Astrocyte of the cerebellum (primary cell): ENCODE results near the gene PRPF8.

Source experiments
- DNase-seq: peaks from one replicate; pipeline ENCODE4 v3.0.0-alpha.2; 2011; ENCODE audit warnings: low read depth
- H3K4me3 ChIP-seq: 2 replicates; pipeline ENCODE4 v1.5.1; 2011; ENCODE audit warnings: mild to moderate bottlenecking, low read depth, low read length, moderate library complexity
- in situ Hi-C: cut with HindIII; loops from 2 replicates; pipeline ENCODE4 v1.10.0; 2017; ENCODE audit warnings: low sequenced_read_pairs
- TF ChIP-seq, protein P1 (sequence below): IDR thresholded peaks from 2 replicates; pipeline ENCODE4 v1.5.1; 2012; ENCODE audit warnings: low read length, low read depth, moderate library complexity, mild to moderate bottlenecking; ENCODE audit errors: missing control alignments

The PRPF8 gene

GRCh38 chr17:1716076-1716911 is 31.6 kb upstream of the PRPF8 start:
- in situ Hi-C loops, result loop anchor here (5.0 to 10.0 kb wide), 2 partner anchors 49 to 66 kb away; partner anchors contain the start of gene SERPINF1
- peak; percentile 100 for DNase-seq
- TF ChIP-seq, protein P1, sequence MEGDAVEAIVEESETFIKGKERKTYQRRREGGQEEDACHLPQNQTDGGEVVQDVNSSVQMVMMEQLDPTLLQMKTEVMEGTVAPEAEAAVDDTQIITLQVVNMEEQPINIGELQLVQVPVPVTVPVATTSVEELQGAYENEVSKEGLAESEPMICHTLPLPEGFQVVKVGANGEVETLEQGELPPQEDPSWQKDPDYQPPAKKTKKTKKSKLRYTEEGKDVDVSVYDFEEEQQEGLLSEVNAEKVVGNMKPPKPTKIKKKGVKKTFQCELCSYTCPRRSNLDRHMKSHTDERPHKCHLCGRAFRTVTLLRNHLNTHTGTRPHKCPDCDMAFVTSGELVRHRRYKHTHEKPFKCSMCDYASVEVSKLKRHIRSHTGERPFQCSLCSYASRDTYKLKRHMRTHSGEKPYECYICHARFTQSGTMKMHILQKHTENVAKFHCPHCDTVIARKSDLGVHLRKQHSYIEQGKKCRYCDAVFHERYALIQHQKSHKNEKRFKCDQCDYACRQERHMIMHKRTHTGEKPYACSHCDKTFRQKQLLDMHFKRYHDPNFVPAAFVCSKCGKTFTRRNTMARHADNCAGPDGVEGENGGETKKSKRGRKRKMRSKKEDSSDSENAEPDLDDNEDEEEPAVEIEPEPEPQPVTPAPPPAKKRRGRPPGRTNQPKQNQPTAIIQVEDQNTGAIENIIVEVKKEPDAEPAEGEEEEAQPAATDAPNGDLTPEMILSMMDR, result peak; percentile 6
- H3K4me3 ChIP-seq, result peak overlapping the region; percentile 84

DNA sequence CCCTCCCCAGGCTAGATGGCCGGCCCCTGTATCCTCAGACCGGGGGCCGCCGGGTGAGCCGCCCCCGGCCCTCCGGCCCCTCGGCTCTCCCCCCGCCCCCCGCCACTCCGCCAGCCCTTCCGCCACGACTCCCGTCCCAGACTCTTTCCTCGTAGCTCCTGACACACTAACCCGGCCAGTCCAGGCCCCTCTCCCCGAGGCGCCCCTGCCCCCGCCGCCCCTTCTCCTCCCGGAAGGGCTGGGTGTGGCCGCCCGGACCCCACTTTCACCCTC is 31.1 kb upstream of the PRPF8 start:
- in situ Hi-C loops, result loop anchor here (5.0 to 10.0 kb wide), 2 partner anchors 49 to 67 kb away; partner anchors contain the start of gene SERPINF1
- no peak for DNase-seq
- peak overlapping the region; percentile 84 for H3K4me3 ChIP-seq
- TF ChIP-seq, protein P1, result no peak

DNA sequence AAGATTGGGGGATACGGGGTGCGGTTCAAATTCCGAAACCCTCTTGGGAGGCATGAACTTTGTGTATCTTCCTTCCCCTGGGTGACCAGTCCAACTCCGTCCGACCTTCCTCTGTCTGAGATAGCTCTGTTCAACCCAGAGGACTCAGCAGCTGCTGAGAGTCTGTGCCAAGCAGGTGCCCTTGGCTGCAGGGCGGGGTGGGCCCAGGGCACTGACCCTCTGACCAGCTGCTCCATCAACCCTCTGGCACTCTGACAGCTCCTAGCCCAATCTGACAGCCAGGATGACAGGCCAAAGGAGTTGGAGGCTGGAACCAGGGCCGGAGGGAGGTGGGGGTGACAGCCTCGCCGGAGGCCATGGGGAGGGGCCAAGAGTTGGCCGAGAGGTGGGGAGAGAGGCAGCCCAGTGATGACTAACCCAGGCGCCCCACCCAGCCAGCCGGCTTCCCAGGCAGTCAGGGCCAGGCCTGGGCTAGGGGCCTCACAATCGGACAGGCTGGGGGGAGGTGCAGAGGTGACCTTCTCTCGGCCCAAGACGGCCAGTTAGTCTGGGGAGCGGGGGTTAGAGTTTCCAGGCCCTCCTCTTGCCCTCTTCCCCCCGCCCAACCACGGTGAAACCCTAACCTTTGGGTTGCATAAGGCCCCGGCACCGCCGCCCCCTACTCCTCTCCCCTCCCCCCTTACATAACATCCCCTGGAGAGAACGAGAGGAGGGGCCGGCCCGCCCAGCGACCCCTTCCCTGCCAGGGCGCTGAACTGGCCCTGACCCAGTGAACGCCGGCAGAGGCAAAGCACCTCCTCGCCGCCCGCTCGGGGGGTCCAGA is 30.5 kb upstream of the PRPF8 start:
- DNase-seq, result peak; percentile 56
- TF ChIP-seq, protein P1, result no peak
- in situ Hi-C loops, result loop anchor here (5.0 to 10.0 kb wide), 2 partner anchors 50 to 67 kb away; partner anchors contain the start of gene SERPINF1
- H3K4me3 ChIP-seq, result peak overlapping the region; percentile 84

GRCh38 chr17:1714427-1714979 is 29.8 kb upstream of the PRPF8 start:
- DNase-seq, result peak; percentile 96
- in situ Hi-C loops, result loop anchor here (10.0 kb wide), 1 partner anchor 50 kb away; the partner anchor contains the start of gene SERPINF1
- TF ChIP-seq, protein P1, result no peak
- peak overlapping the region; percentile 84 for H3K4me3 ChIP-seq

DNA sequence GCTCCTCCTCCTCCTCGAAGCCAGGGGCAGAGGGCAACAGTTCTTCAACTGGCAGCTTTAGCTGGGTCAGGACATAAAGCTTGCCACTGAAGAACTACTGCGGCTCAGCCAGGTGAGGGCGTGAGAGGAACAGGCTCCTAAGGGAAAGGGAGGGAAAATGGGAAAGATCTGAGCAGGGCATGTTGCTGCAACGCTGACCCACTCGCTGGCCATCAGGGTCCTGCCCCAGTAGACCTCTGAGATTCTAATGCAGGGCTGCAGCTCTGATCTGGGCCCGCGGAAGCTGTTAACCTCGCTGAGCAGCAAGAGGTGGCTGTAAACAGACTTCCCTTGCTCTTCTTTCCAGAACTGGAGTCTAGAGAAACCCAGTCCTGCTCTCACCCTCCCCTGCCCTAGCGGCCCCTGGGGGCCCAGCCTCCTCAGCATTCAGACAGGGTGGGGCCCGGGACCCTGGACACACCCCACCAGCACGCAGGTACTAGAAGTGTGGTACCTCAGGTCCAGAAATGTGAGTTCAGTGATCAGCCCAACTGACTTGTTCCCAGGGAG is 29.3 kb upstream of the PRPF8 start:
- in situ Hi-C loops, result loop anchor here (10.0 kb wide), 1 partner anchor 51 kb away; the partner anchor contains the start of gene SERPINF1
- no peak for DNase-seq
- peak overlapping the region; percentile 84 for H3K4me3 ChIP-seq
- TF ChIP-seq, protein P1, result peak; percentile 64

- in situ Hi-C loops, result loop anchor here (10.0 kb wide), 1 partner anchor 51 kb away; the partner anchor contains the start of gene SERPINF1
- TF ChIP-seq, protein P1, result no peak
- peak overlapping the region; percentile 84 for H3K4me3 ChIP-seq
- DNase-seq, result no peak
Measured at GRCh38 chr17:1713160-1713877, 28.7 kb upstream of the PRPF8 start.
